Measurements from ENCODE around the gene TMEM125.

TMEM125 gene

GRCh38 chr1:43238085-43238484, 31.7 kb upstream of the TMEM125 start:
- Mint-ChIP-seq H3K4me3 (no peak overlapping the region), H3K27ac (no peak overlapping the region)

DNA sequence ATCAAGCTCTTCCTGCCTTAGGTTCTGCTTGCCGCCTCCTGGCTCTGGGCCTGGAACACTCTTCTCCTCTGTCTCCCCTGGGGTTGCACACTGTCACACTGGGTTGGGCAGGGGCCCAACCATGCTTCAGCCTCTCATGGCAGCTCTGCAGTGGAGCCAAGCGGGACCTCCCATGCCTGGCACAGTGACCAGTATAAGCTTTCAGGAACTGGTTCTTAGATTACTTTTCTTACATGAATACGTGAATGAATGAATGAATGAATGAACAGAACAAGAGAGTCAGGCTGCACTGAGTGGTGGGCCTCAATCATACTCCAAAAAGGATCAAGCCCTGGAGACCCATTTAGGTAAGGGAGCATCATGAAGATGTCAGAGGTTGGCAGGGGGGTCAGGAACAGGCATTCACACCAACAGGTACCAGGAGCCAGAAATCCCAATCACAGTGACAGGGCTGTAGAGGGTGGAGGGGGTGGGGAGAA, 30.8 kb upstream of the TMEM125 start:
- H3K4me3 Mint-ChIP-seq, result no peak overlapping the region
- no peaks in the 10 kb centered on the region for H3K36me3 Mint-ChIP-seq (ENCODE audit: low read depth)
- peaks cover 5% of the 10 kb centered on the region for H3K9me3 Mint-ChIP-seq
- H3K27ac Mint-ChIP-seq, result no peak overlapping the region
- peaks cover 4% of the 10 kb centered on the region for H3K4me1 Mint-ChIP-seq (ENCODE audit: low read depth)
- no peaks in the 10 kb centered on the region for H3K27me3 Mint-ChIP-seq

More at GRCh38 chr1:43238085-43238484, 31.7 kb upstream of the TMEM125 start:
- peaks cover 4% of the 10 kb centered on the region for H3K4me1 Mint-ChIP-seq (ENCODE audit: low read depth)
- H3K36me3 Mint-ChIP-seq (ENCODE audit: low read depth), result no peaks in the 10 kb centered on the region
- no peaks in the 10 kb centered on the region for H3K27me3 Mint-ChIP-seq
- H3K9me3 Mint-ChIP-seq, result peaks cover 5% of the 10 kb centered on the region

DNA sequence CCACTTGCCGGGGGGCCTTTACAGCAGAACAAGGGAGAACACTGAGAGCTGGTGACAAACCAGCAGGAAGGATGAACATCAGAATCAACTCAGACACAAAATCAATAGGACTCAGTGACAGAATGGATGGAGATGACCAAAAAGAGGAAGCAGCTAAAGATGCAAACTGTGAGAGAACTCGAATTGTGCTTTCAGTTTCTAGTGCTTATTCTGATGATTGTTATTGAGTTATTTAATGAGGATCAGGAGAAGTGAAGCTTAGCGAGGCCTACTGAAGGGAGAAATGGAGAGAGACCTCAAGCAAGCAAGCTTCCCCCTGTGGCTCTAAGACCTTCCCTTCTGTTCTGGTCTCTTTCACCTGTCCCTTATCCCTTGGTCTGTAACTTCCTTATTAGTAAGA, 30.3 kb upstream of the TMEM125 start:
- no peaks in the 10 kb centered on the region for H3K27me3 Mint-ChIP-seq
- no peak overlapping the region for H3K27ac Mint-ChIP-seq
- H3K4me1 Mint-ChIP-seq (ENCODE audit: low read depth), result peaks cover 4% of the 10 kb centered on the region
- H3K36me3 Mint-ChIP-seq (ENCODE audit: low read depth), result no peaks in the 10 kb centered on the region
- peaks cover 5% of the 10 kb centered on the region for H3K9me3 Mint-ChIP-seq
- H3K4me3 Mint-ChIP-seq, result no peak overlapping the region

GRCh38 chr1:43241413-43241836, 28.4 kb upstream of the TMEM125 start:
- peaks cover 4% of the 10 kb centered on the region for H3K4me1 Mint-ChIP-seq (ENCODE audit: low read depth)
- no peak overlapping the region for H3K27ac Mint-ChIP-seq
- peaks cover 8% of the 10 kb centered on the region for H3K9me3 Mint-ChIP-seq
- H3K4me3 Mint-ChIP-seq, result no peak overlapping the region
- no peaks in the 10 kb centered on the region for H3K27me3 Mint-ChIP-seq
- no peaks in the 10 kb centered on the region for H3K36me3 Mint-ChIP-seq (ENCODE audit: low read depth)

- no peaks in the 10 kb centered on the region for H3K36me3 Mint-ChIP-seq (ENCODE audit: low read depth)
- peaks cover 3% of the 10 kb centered on the region for H3K27me3 Mint-ChIP-seq
- H3K4me1 Mint-ChIP-seq (ENCODE audit: low read depth), result peaks cover 4% of the 10 kb centered on the region
- H3K27ac Mint-ChIP-seq, result no peak overlapping the region
- no peak overlapping the region for H3K4me3 Mint-ChIP-seq
- peaks cover 9% of the 10 kb centered on the region for H3K9me3 Mint-ChIP-seq
Measured at GRCh38 chr1:43243299-43243698, 26.5 kb upstream of the TMEM125 start.

- no peaks in the 10 kb centered on the region for H3K4me1 Mint-ChIP-seq (ENCODE audit: low read depth)
- no peaks in the 10 kb centered on the region for H3K36me3 Mint-ChIP-seq (ENCODE audit: low read depth)
- H3K27me3 Mint-ChIP-seq, result peaks cover 3% of the 10 kb centered on the region
- no peak overlapping the region for H3K27ac Mint-ChIP-seq
- no peak overlapping the region for H3K4me3 Mint-ChIP-seq
- peaks cover 4% of the 10 kb centered on the region for H3K9me3 Mint-ChIP-seq
Measured at GRCh38 chr1:43246466-43247213, 23.1 kb upstream of the TMEM125 start.

DNA sequence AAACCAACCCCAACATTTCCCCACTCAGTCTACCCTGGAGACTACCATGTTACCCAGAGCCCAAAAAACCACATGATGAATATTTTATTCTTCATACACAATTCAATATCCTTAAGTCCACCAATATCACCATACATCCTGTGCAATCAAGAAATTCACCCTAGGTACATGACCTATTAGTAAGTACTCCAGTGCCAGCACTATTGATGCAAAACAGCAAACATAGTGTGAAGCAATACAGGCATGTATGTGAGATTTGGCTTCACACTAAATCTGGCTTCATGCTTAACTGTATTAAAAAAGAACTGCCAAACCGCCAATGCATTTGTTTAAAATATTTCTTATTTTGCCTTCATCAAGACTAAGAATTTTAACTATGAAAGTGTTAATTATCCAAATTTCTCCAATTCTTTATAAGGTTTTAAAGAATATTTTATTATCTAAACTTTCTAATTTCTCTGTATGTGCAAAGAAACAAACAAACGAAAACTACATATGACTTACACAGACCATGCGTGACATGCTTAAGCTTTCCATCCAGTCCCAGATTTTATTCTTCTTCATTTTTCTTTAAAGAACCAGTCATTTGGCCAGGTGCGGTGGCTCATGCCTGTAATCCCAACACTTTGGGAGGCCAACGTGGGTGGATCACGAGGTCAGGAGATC, 22.4 kb upstream of the TMEM125 start:
- Mint-ChIP-seq H3K27me3 (peaks cover 3% of the 10 kb centered on the region), H3K9me3 (peaks cover 4% of the 10 kb centered on the region), H3K4me3 (no peak overlapping the region), H3K4me1 (ENCODE audit: low read depth) (no peaks in the 10 kb centered on the region), H3K36me3 (ENCODE audit: low read depth) (no peaks in the 10 kb centered on the region), H3K27ac (no peak overlapping the region)

- no peaks in the 10 kb centered on the region for H3K4me1 Mint-ChIP-seq (ENCODE audit: low read depth)
- H3K4me3 Mint-ChIP-seq, result no peak overlapping the region
- peaks cover 11% of the 10 kb centered on the region for H3K27me3 Mint-ChIP-seq
- peaks cover 4% of the 10 kb centered on the region for H3K9me3 Mint-ChIP-seq
- no peaks in the 10 kb centered on the region for H3K36me3 Mint-ChIP-seq (ENCODE audit: low read depth)
- H3K27ac Mint-ChIP-seq, result no peak overlapping the region
Measured at GRCh38 chr1:43250351-43250761, 19.4 kb upstream of the TMEM125 start.

DNA sequence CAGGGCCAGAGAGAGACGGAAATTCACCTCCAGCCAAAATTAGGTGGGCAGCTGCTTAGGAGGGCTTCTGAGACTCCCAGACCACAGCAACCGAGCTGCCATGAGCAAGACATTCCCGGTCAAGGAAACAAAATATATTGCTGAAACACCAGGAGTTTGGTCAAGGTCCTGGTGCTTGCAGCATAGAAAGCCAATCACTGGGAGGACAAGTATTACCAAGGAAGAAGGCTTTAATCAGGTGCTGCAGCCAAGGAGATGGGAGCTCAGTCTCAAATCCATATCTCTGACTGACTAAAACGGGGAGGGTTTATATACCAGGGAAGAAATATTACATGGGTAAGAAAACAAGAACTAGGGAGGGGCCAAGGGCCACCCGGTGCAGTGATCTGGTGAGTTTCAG, 18.8 kb upstream of the TMEM125 start:
- H3K9me3 Mint-ChIP-seq, result peaks cover 4% of the 10 kb centered on the region
- H3K4me3 Mint-ChIP-seq, result no peak overlapping the region
- H3K27me3 Mint-ChIP-seq, result peaks cover 11% of the 10 kb centered on the region
- no peak overlapping the region for H3K27ac Mint-ChIP-seq
- H3K36me3 Mint-ChIP-seq (ENCODE audit: low read depth), result no peaks in the 10 kb centered on the region
- H3K4me1 Mint-ChIP-seq (ENCODE audit: low read depth), result no peaks in the 10 kb centered on the region

DNA sequence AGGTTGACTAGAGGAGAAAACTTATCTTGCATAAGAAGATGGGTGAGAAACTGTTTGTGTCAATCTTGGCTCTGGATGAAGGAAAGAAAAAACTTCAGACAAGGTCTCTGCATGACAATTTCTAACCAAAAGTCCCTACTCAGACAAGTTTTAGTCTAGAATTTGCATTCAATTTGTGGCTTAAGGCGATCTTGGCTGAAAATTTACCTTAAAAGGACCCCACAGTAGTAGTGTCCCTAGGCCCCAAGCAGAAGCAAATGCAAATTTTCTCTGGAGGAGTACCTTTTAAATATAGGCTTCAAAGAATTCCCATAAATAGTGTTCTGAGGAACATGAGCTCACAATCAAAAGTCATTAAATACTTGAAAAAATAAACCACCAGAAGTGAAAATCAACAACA, 17.6 kb upstream of the TMEM125 start:
- H3K27me3 Mint-ChIP-seq, result peaks cover 11% of the 10 kb centered on the region
- H3K27ac Mint-ChIP-seq, result no peak overlapping the region
- H3K36me3 Mint-ChIP-seq (ENCODE audit: low read depth), result no peaks in the 10 kb centered on the region
- H3K4me1 Mint-ChIP-seq (ENCODE audit: low read depth), result no peaks in the 10 kb centered on the region
- H3K4me3 Mint-ChIP-seq, result no peak overlapping the region
- H3K9me3 Mint-ChIP-seq, result no peaks in the 10 kb centered on the region

DNA sequence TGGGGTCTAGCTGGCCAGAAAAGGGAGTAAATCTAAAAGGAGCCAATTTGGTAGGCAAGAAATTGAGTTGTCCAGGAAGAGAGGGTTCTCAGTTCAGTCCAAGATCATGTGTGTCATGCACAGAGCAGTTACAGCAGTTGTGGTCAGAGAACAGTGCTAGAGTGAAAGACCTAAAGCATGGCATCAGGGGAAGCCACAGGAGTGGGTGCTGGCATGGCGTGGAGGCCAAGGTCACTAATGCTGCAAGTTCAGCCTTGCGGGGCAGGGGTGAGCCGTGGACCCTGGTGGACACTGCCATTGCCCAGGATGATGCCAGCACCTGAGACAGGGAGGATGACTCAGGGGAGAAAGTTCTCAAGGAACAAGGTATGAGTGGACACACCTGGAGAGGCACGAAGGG, 16.6 kb upstream of the TMEM125 start:
- Mint-ChIP-seq H3K4me1 (ENCODE audit: low read depth) (no peaks in the 10 kb centered on the region), H3K27me3 (peaks cover 8% of the 10 kb centered on the region), H3K9me3 (no peaks in the 10 kb centered on the region), H3K4me3 (no peak overlapping the region), H3K27ac (no peak overlapping the region), H3K36me3 (ENCODE audit: low read depth) (no peaks in the 10 kb centered on the region)

- H3K4me1 Mint-ChIP-seq (ENCODE audit: low read depth), result no peaks in the 10 kb centered on the region
- no peak overlapping the region for H3K27ac Mint-ChIP-seq
- H3K27me3 Mint-ChIP-seq, result peaks cover 8% of the 10 kb centered on the region
- no peaks in the 10 kb centered on the region for H3K36me3 Mint-ChIP-seq (ENCODE audit: low read depth)
- no peaks in the 10 kb centered on the region for H3K9me3 Mint-ChIP-seq
- H3K4me3 Mint-ChIP-seq, result no peak overlapping the region
Measured at GRCh38 chr1:43253876-43254275, 15.9 kb upstream of the TMEM125 start.

GRCh38 chr1:43255438-43256210, 14.2 kb upstream of the TMEM125 start:
- Mint-ChIP-seq H3K27me3 (peaks cover 8% of the 10 kb centered on the region), H3K9me3 (no peaks in the 10 kb centered on the region), H3K4me3 (no peak overlapping the region), H3K4me1 (ENCODE audit: low read depth) (no peaks in the 10 kb centered on the region), H3K36me3 (ENCODE audit: low read depth) (no peaks in the 10 kb centered on the region), H3K27ac (no peak overlapping the region)

- peaks cover 8% of the 10 kb centered on the region for H3K27me3 Mint-ChIP-seq
- no peaks in the 10 kb centered on the region for H3K4me1 Mint-ChIP-seq (ENCODE audit: low read depth)
- no peaks in the 10 kb centered on the region for H3K36me3 Mint-ChIP-seq (ENCODE audit: low read depth)
- H3K4me3 Mint-ChIP-seq, result no peak overlapping the region
- no peak overlapping the region for H3K27ac Mint-ChIP-seq
- H3K9me3 Mint-ChIP-seq, result no peaks in the 10 kb centered on the region
Measured at GRCh38 chr1:43256675-43257570, 12.9 kb upstream of the TMEM125 start.
